HTERT RPE-1 (cell line): Measurements from ENCODE around the gene CDH22.

Source experiments
- in situ Hi-C: fragments of 300-500 bp; cut with MboI; formaldehyde crosslinking; loops from 4 replicates; pipeline ENCODE4 v1.14.3; 2020; ENCODE audit warnings: low sequenced_read_pairs

Gene CDH22

GRCh38 chr20:46128310-46129151, 179.8 kb downstream of the CDH22 start:
- in situ Hi-C loops = no loop called here

- in situ Hi-C loops = no loop called here
Observed at GRCh38 chr20:46127396-46128010, 180.8 kb downstream of the CDH22 start.

DNA sequence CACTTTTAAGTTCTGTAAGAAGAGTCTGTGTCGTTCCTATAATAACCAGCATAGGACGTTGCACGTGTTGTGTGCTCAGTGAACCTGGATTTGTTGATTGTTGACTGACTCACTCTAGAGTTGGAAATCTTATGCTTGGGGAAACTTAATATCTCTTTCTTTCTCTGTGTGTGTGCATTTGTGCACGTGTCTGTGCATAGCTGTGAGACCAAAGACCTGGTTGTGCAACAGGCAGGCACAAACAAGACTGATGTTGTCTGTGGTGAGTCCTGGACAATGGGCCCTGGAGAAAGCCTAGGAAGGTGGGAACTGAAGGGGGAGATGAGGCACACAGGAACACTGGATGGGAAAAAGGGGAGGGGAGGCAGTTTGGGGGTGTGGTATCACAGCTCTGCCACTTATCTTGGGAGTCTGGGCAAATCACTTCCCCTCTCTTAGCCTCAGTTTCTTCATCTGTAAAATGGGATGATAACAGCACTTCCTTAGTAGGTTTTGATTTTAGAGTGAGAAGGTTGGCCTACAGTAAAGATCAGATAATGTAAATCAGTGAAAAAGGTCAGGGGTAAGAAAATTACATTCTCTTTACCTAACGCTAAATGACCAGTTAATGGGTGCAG, 181.8 kb downstream of the CDH22 start:
- in situ Hi-C loops = no loop called here
